Trophoblast cell (in vitro differentiated cells and primary cell): ENCODE results near the gene VMP1.

Source experiments
- DNase-seq, 2 donors: peaks; one replicate each; pipeline ENCODE4 v3.0.0-alpha.2; 2016
- H2AFZ ChIP-seq: 2 replicates; pipeline ENCODE4 v1.6.1; 2013; ENCODE audit warnings: low read length, moderate library complexity, mild to moderate bottlenecking; ENCODE audit not compliant: insufficient read depth, poor library complexity
- H2AK5ac ChIP-seq: 2 replicates; pipeline ENCODE4 v1.6.1; 2013; ENCODE audit warnings: mild to moderate bottlenecking, low read length
- H2BK120ac ChIP-seq: 2 replicates; pipeline ENCODE4 v1.6.1; 2013; ENCODE audit warnings: low read length, mild to moderate bottlenecking, moderate library complexity; ENCODE audit not compliant: insufficient read depth, poor library complexity
- H2BK12ac ChIP-seq: 2 replicates; pipeline ENCODE4 v1.6.1; 2013; ENCODE audit warnings: mild to moderate bottlenecking, low read length, moderate library complexity
- H2BK5ac ChIP-seq: 2 replicates; pipeline ENCODE4 v1.6.1; 2013; ENCODE audit warnings: low read length, low read depth, moderate library complexity, mild to moderate bottlenecking; ENCODE audit not compliant: poor library complexity
- H3K14ac ChIP-seq: 2 replicates; pipeline ENCODE4 v1.6.1; 2013; ENCODE audit warnings: mild to moderate bottlenecking, low read length
- H3K18ac ChIP-seq: 2 replicates; pipeline ENCODE4 v1.6.1; 2013; ENCODE audit warnings: mild to moderate bottlenecking, low read length
- H3K23ac ChIP-seq: 2 replicates; pipeline ENCODE4 v1.6.1; 2013; ENCODE audit warnings: low read length
- H3K27ac ChIP-seq: 2 replicates; pipeline ENCODE4 v1.5.1; 2013; ENCODE audit warnings: low read depth, mild to moderate bottlenecking, inconsistent platforms, low read length, moderate library complexity
- H3K27me3 ChIP-seq: 2 replicates; pipeline ENCODE4 v1.6.1; 2013; ENCODE audit warnings: inconsistent platforms, mild to moderate bottlenecking, low read length, moderate library complexity; ENCODE audit not compliant: insufficient read depth
- H3K36me3 ChIP-seq, 2 experiments: 1 replicate in 1 of 2; 2 replicates in 1 of 2; pipeline ENCODE4 v1.6.1; 2013; ENCODE audit warnings: low read length in 2 of 2, mild to moderate bottlenecking in 2 of 2, moderate library complexity in 1 of 2; ENCODE audit not compliant: insufficient read depth in 2 of 2, control insufficient read depth in 1 of 2
- H3K4ac ChIP-seq: 2 replicates; pipeline ENCODE4 v1.6.1; 2013; ENCODE audit warnings: low read depth, mild to moderate bottlenecking, low read length, moderate library complexity
- H3K4me1 ChIP-seq, 2 experiments: 1 replicate in 1 of 2; 2 replicates in 1 of 2; pipeline ENCODE4 v1.6.1; 2013; ENCODE audit warnings: low read length in 2 of 2, mild to moderate bottlenecking in 2 of 2, moderate library complexity in 1 of 2; ENCODE audit not compliant: insufficient read depth in 2 of 2, control insufficient read depth in 1 of 2
- H3K4me2 ChIP-seq: 2 replicates; pipeline ENCODE4 v1.6.1; 2013; ENCODE audit warnings: inconsistent platforms, mild to moderate bottlenecking, low read length, moderate library complexity
- H3K4me3 ChIP-seq: 2 replicates; pipeline ENCODE4 v1.5.1; 2013; ENCODE audit warnings: mild to moderate bottlenecking, low read depth, low read length, inconsistent platforms
- H3K79me1 ChIP-seq: one replicate; pipeline ENCODE4 v1.6.1; 2013; ENCODE audit warnings: low read length
- H3K79me2 ChIP-seq: 2 replicates; pipeline ENCODE4 v1.6.1; 2013; ENCODE audit warnings: low read length, mild to moderate bottlenecking; ENCODE audit not compliant: control insufficient read depth, insufficient read depth, poor library complexity
- H3K9ac ChIP-seq: 2 replicates; pipeline ENCODE4 v1.6.1; 2013; ENCODE audit warnings: mild to moderate bottlenecking, low read length
- H3K9me3 ChIP-seq: 2 replicates; pipeline ENCODE4 v1.6.1; 2013; ENCODE audit warnings: low read depth, mild to moderate bottlenecking, control low read depth, inconsistent platforms, low read length; ENCODE audit not compliant: insufficient read depth
- H4K12ac ChIP-seq: 2 replicates; pipeline ENCODE4 v1.6.1; 2013; ENCODE audit warnings: low read depth, mild to moderate bottlenecking, low read length, moderate library complexity
- H4K8ac ChIP-seq: 2 replicates; pipeline ENCODE4 v1.6.1; 2013; ENCODE audit warnings: low read depth, mild to moderate bottlenecking, low read length, moderate library complexity
- H4K91ac ChIP-seq: one replicate; pipeline ENCODE4 v1.6.1; 2013; ENCODE audit warnings: low read depth, mild to moderate bottlenecking, low read length, moderate library complexity
- WGBS: extraction: QIAGEN DNeasy Blood & Tissue Kit; methylation state at CpG from one replicate; pipeline ENCODE4 v1.1.7; 2013; ENCODE audit warnings: missing lambda C conversion rate; ENCODE audit not compliant: insufficient read length, insufficient coverage; ENCODE audit errors: extremely low coverage; 5-methylcytosine and 5-hydroxymethylcytosine counted together

The VMP1 gene

DNA sequence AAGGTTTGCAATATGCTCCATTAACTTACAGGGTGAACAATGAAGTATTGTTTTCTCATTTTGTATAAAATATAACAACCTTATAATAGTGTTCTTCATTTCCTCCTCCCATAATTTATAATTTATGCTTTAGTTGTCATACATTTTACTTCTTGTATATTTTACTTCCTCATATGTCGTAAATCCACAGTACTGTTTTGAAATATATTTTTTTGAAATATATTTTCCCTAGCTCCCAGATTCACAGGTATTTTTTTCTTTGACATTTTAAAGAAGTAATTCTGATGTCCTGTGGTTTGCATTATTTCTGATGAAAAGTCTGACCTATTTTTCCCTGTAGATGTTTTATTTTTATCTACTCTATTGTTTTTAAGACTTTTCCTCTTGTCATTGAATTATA, 52.7 kb downstream of the VMP1 start:
- no peaks in the 10 kb centered on the region for H3K9me3 ChIP-seq
- H2BK12ac ChIP-seq: peak overlapping the region; percentile 97
- H4K8ac ChIP-seq: no peak overlapping the region
- no peak for DNase-seq
- no peak overlapping the region for H4K12ac ChIP-seq
- no peak overlapping the region for H3K4ac ChIP-seq
- H3K36me3 ChIP-seq: peaks cover under 1 to 13% of the 10 kb centered on the region in 2 experiments
- no peak overlapping the region for H3K4me3 ChIP-seq
- H4K91ac ChIP-seq: no peak overlapping the region
- no peak overlapping the region for H2AFZ ChIP-seq
- H3K27ac ChIP-seq: no peak overlapping the region
- no peak overlapping the region for H3K14ac ChIP-seq
- H2BK120ac ChIP-seq: no peak overlapping the region
- H3K18ac ChIP-seq: no peak overlapping the region
- no peak overlapping the region for H2AK5ac ChIP-seq
- no peak overlapping the region for H2BK5ac ChIP-seq
- H3K23ac ChIP-seq: no peak overlapping the region
- H3K9ac ChIP-seq: no peak overlapping the region
- peaks cover 32% of the 10 kb centered on the region for H3K79me1 ChIP-seq
- H3K79me2 ChIP-seq: peaks cover 7% of the 10 kb centered on the region
- no peak overlapping the region for H3K4me2 ChIP-seq
- H3K27me3 ChIP-seq: no peaks in the 10 kb centered on the region
- H3K4me1 ChIP-seq: peaks cover 15 to 16% of the 10 kb centered on the region in 2 experiments
- no CpG with 5 or more reads among the region's 1 CpG for WGBS

DNA sequence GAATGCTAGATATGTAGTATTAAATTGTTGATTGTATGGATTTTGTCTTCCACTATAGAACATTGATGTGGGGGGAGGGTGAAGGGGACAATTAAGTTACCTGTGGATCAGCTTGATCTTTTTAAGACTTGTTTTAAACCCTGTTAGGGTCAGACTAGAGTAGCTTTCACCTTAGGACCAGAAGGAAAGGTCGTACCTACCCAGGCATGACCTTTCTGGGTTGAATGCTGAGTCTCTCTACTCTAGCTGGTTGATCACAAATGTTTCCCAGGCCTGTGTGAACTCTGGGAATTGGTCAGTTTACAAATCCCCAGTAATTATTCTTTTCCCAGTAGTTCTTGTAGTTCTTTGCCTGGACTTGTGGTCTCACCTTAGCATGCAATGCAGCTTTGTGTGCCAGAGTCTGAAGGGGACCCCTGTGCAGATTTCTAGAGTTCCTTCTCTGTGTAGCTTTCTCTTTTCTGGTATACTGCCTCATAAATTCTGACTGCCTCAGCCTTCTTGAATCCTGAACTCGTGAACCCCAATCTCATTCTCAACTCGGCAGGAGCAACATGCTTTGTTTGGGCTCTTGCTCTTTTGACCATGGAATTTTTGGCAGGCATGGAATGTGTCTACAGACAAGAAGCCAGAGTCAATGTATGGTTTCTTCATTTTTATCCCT, 54.1 kb downstream of the VMP1 start:
- H3K79me1 ChIP-seq: peaks cover 27% of the 10 kb centered on the region
- no peak overlapping the region for H3K4me2 ChIP-seq
- H3K79me2 ChIP-seq: peaks cover 5% of the 10 kb centered on the region
- peak overlapping the region; percentile 57 for H3K4ac ChIP-seq
- no peaks in the 10 kb centered on the region for H3K9me3 ChIP-seq
- H4K12ac ChIP-seq: peak overlapping the region; percentile 7
- peak overlapping the region; percentile 87 for H3K14ac ChIP-seq
- H3K27me3 ChIP-seq: no peaks in the 10 kb centered on the region
- H3K23ac ChIP-seq: no peak overlapping the region
- peak in 1 of 2 donors; percentile 47 for DNase-seq
- H2AFZ ChIP-seq: peak overlapping the region; percentile 35
- no peak overlapping the region for H2AK5ac ChIP-seq
- peak overlapping the region; percentile 96 for H3K27ac ChIP-seq
- no peak overlapping the region for H3K9ac ChIP-seq
- H2BK120ac ChIP-seq: peak overlapping the region; percentile 90
- no peak overlapping the region for H4K8ac ChIP-seq
- no peak overlapping the region for H3K18ac ChIP-seq
- peaks cover 10 to 12% of the 10 kb centered on the region in 2 experiments for H3K4me1 ChIP-seq
- H2BK12ac ChIP-seq: peak overlapping the region; percentile 97
- H4K91ac ChIP-seq: peak overlapping the region; percentile 92
- no peak overlapping the region for H3K4me3 ChIP-seq
- no CpG with 5 or more reads among the region's 3 CpGs for WGBS
- peaks cover 8 to 17% of the 10 kb centered on the region in 2 experiments for H3K36me3 ChIP-seq
- H2BK5ac ChIP-seq: peak overlapping the region; percentile 97

DNA sequence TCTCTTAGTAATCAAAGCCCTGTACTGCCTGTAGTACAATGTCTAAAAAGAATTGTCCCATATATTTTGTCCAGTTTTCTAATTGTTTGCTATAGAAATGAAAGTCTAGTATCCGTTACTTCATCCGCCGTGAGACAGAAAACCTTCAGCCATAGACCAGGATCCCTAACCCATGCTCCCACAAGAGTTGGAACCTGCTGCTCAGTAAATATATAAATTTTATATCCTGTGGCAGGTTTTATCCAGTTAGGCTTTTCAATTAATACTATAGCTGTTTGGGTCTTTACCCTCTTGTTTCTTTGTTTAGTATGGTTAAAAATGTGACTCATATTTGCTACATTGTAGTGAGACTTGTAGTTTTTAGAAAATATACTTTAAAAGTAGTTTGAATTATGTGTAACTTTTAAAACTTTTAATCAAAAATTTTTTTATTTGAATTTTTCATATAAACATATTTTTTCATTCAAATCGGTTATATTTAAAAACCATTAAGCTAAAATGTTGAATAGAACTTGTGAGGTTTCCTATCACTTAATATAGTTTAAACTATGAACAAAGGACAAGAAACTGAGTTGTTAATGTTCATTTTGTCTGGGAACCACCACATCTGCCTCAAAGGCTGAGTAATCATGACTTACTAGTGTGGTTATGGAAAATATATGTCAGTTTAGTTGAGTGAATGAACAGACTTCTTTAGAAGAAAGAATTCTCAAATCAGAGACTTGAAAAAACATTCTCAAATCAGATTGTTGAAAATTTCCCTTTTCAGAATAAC, 54.8 kb downstream of the VMP1 start:
- Histone ChIP-seq H3K27ac (peak overlapping the region; percentile 96), H3K4me3 (no peak overlapping the region), H3K27me3 (no peaks in the 10 kb centered on the region), H3K9ac (no peak overlapping the region), H3K14ac (no peak overlapping the region), H2AK5ac (no peak overlapping the region), H3K9me3 (no peaks in the 10 kb centered on the region), H4K12ac (no peak overlapping the region), H3K79me2 (peaks cover 5% of the 10 kb centered on the region), H3K4me2 (no peak overlapping the region), H4K91ac (peak overlapping the region; percentile 77), H2AFZ (no peak overlapping the region), H3K4me1 (peaks cover 10 to 12% of the 10 kb centered on the region in 2 experiments), H3K79me1 (peaks cover 27% of the 10 kb centered on the region), H2BK120ac (peak overlapping the region; percentile 88), H2BK5ac (peak overlapping the region; percentile 95), H3K23ac (no peak overlapping the region), H3K4ac (no peak overlapping the region), H2BK12ac (peak overlapping the region; percentile 49), H4K8ac (no peak overlapping the region), H3K18ac (no peak overlapping the region), H3K36me3 (peaks cover 8 to 17% of the 10 kb centered on the region in 2 experiments)
- WGBS: no CpG with 5 or more reads among the region's 4 CpGs
- no peak for DNase-seq

DNA sequence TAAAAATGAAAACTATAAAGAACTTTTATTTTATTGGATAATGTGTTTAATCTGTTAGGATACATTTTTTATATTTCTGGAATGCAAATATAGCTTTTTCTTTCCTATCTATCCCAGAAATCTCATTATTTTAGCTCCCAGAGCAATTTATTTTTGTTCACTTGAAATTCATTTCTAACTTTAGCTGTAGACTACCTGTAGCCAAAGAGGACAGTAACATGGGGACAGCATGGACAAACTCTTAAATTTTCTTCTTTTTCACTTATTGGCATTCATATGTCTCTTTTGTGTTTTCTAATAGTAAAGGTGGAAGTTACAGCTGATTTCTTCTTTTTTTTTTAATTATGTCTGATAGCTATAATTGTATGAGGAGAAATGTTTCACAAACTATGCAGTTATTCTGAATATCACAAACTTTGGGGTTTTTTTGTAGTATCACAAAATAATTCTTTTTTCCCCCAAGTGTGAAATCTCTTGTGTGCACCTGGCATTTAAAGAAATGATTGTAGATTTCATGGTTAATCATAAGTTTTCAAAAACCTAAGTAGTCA, 55.4 kb downstream of the VMP1 start:
- peaks cover 25% of the 10 kb centered on the region for H3K79me1 ChIP-seq
- DNase-seq: no peak
- no peak overlapping the region for H2AK5ac ChIP-seq
- no peak overlapping the region for H4K12ac ChIP-seq
- no peak overlapping the region for H3K9ac ChIP-seq
- no peak overlapping the region for H3K4me3 ChIP-seq
- H3K14ac ChIP-seq: no peak overlapping the region
- peaks cover 4% of the 10 kb centered on the region for H3K79me2 ChIP-seq
- H3K23ac ChIP-seq: no peak overlapping the region
- no peak overlapping the region for H2AFZ ChIP-seq
- H2BK12ac ChIP-seq: no peak overlapping the region
- no peak overlapping the region for H3K27ac ChIP-seq
- H3K36me3 ChIP-seq: peaks cover 8 to 15% of the 10 kb centered on the region in 2 experiments
- peaks cover 9 to 10% of the 10 kb centered on the region in 2 experiments for H3K4me1 ChIP-seq
- H2BK5ac ChIP-seq: no peak overlapping the region
- H3K18ac ChIP-seq: no peak overlapping the region
- H4K91ac ChIP-seq: no peak overlapping the region
- no peak overlapping the region for H4K8ac ChIP-seq
- no peaks in the 10 kb centered on the region for H3K27me3 ChIP-seq
- no peak overlapping the region for H3K4me2 ChIP-seq
- H2BK120ac ChIP-seq: no peak overlapping the region
- H3K9me3 ChIP-seq: no peaks in the 10 kb centered on the region
- no peak overlapping the region for H3K4ac ChIP-seq
